ENCODE measurements around the gene DHDDS. TPM values are rescaled to one million over a fixed set of nuclear protein-coding genes. Genes with fewer than 3 reads are reported as not detected.
A peak's percentile ranks its signal among the peaks of the same experiment; 100 is the strongest.

The DHDDS gene
- total RNA-seq, 1 experiment from 2014 or later, result 56.7 TPM

- Histone ChIP-seq H3K27me3 (ENCODE audit: control insufficient read depth, insufficient read depth, low read length) (no peaks in the 10 kb centered on the region), H3K36me3 (ENCODE audit: control insufficient read depth, insufficient read depth, low read length) (no peaks in the 10 kb centered on the region), H3K27ac (ENCODE audit: low read length) (no peak overlapping the region), H3K4me1 (ENCODE audit: control insufficient read depth, insufficient read depth, low read length) (no peaks in the 10 kb centered on the region), H3K4me3 (ENCODE audit: low read depth in 2 of 2, low read length in 2 of 2) (no peak overlapping the region), H3K9me3 (ENCODE audit: control insufficient read depth, insufficient read depth, low read depth, low read length) (no peaks in the 10 kb centered on the region)
- ATAC-seq, result peak; percentile 75
- intact Hi-C loops (cut with micrococcal nuclease; ENCODE audit: unreplicated experiment), result no loop called here
- in situ Hi-C loops (cut with HindIII; ENCODE audit: low pct_unique_long_range_greater_than_20kb, low sequenced_read_pairs), result no loop called here
- no TSS peak for BruUV-seq (replicated peaks)
- POLR2A ChIA-PET, result no interaction called here
- DNase-seq (ENCODE audit: low read depth, low spot score), result peak; percentile 59
- CTCF ChIA-PET, result no interaction called here
- no peak for TF ChIP-seq TCF7L2 (IDR thresholded peaks at IDR 0.05; ENCODE audit: low read depth, low read length)
- TF ChIP-seq REST (IDR thresholded peaks at IDR 0.05; ENCODE audit: insufficient read depth in 1 of 2, low read depth in 2 of 2, low read length in 1 of 2), result no peak
- TF ChIP-seq POLR2AphosphoS5 (IDR thresholded peaks at IDR 0.05; ENCODE audit: low read depth, low read length), result no peak
- TF ChIP-seq SIN3A (IDR thresholded peaks at IDR 0.05; ENCODE audit: borderline replicate concordance, insufficient read depth, low read depth, low read length), result no peak
- TF ChIP-seq CTCF (IDR thresholded peaks at IDR 0.05), result no peak
Observed at GRCh38 chr1:26387447-26387846, 44.7 kb upstream of the DHDDS start.

- no TSS peak for BruUV-seq (replicated peaks)
- in situ Hi-C loops (cut with HindIII; ENCODE audit: low pct_unique_long_range_greater_than_20kb, low sequenced_read_pairs), result no loop called here
Observed at GRCh38 chr1:26388791-26389445, 43.2 kb upstream of the DHDDS start.

More at GRCh38 chr1:26388791-26389445, 43.2 kb upstream of the DHDDS start:
- ATAC-seq (no peak), DNase-seq (ENCODE audit: low read depth, low spot score) (no peak)
- Histone ChIP-seq H3K27ac (ENCODE audit: low read length) (no peak overlapping the region), H3K36me3 (ENCODE audit: control insufficient read depth, insufficient read depth, low read length) (no peaks in the 10 kb centered on the region), H3K4me3 (ENCODE audit: low read depth in 2 of 2, low read length in 2 of 2) (no peak overlapping the region), H3K27me3 (ENCODE audit: control insufficient read depth, insufficient read depth, low read length) (no peaks in the 10 kb centered on the region), H3K9me3 (ENCODE audit: control insufficient read depth, insufficient read depth, low read depth, low read length) (no peaks in the 10 kb centered on the region), H3K4me1 (ENCODE audit: control insufficient read depth, insufficient read depth, low read length) (no peaks in the 10 kb centered on the region)
- CTCF ChIA-PET, result no interaction called here
- POLR2A ChIA-PET, result no interaction called here
- TF ChIP-seq TCF7L2 (IDR thresholded peaks at IDR 0.05; ENCODE audit: low read depth, low read length) (no peak), CTCF (IDR thresholded peaks at IDR 0.05) (no peak), REST (IDR thresholded peaks at IDR 0.05; ENCODE audit: insufficient read depth in 1 of 2, low read depth in 2 of 2, low read length in 1 of 2) (no peak), SIN3A (IDR thresholded peaks at IDR 0.05; ENCODE audit: borderline replicate concordance, insufficient read depth, low read depth, low read length) (no peak), POLR2AphosphoS5 (IDR thresholded peaks at IDR 0.05; ENCODE audit: low read depth, low read length) (no peak)
- intact Hi-C loops (cut with micrococcal nuclease; ENCODE audit: unreplicated experiment), result no loop called here
